CD4-positive, alpha-beta T cell treated with Interleukin-1 beta for 1 hour (primary cell): ENCODE measurements around the gene TKT.
A peak's percentile ranks its signal among the peaks of the same experiment; 100 is the strongest.
"Not testable (repeated sequence)": the region's sequence is repeated elsewhere in the genome, so short reads cannot be mapped to it uniquely, and the experiment has no call there.

Experiments used
- DNase-seq, 2 donors: peaks; one replicate each; pipeline ENCODE4 v3.0.0-alpha.2; 2020 to 2022

Gene TKT, protein sequence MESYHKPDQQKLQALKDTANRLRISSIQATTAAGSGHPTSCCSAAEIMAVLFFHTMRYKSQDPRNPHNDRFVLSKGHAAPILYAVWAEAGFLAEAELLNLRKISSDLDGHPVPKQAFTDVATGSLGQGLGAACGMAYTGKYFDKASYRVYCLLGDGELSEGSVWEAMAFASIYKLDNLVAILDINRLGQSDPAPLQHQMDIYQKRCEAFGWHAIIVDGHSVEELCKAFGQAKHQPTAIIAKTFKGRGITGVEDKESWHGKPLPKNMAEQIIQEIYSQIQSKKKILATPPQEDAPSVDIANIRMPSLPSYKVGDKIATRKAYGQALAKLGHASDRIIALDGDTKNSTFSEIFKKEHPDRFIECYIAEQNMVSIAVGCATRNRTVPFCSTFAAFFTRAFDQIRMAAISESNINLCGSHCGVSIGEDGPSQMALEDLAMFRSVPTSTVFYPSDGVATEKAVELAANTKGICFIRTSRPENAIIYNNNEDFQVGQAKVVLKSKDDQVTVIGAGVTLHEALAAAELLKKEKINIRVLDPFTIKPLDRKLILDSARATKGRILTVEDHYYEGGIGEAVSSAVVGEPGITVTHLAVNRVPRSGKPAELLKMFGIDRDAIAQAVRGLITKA

DNA sequence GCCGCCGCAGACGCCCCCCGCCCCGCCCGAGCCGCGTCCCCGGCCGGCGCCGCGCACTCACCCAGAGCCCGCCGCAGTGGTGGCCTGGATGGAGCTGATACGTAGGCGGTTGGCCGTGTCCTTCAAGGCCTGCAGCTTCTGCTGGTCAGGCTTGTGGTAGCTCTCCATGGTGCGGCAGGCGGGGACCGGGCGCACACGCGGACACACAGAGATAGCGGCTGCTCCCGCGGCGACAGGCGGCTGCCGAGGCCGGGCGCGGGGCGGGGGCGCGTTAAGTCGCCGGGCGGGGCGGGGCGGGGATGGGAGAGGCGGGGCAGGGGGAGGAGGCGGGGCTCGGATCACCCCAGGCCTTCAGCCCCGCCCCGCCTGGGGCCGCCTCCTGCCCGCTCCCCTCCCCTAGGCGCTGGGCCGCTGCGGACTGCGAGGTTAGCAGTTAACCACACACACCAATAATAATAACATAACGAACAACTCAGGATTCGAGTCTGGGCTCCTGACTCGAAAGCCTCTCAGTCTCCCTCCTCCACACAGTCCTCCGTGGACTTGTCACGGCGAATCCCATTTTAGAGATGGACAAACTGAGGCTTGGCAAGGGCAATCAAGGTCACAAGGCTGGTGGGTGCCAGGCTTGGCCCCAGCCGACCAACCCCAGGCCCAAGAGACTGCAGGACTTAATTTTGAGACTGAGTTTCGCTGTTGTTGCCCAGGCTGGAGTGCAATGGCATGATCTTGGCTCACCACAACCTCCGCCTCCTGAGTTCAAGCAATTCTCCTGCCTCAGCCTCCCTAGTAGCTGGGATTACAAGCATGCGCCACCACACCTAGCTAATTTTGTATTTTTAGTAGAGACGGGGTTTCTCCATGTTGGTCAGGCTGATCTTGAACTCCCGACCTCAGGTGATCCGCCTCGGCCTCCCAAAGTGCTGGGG lies at the start of gene TKT:
TKT (minus strand) TSS at position 248 of the 929 bp plus-strand sequence; CDS start at position 168, 80 bp downstream.
- peak; percentile 84 to 85 for DNase-seq

DNA sequence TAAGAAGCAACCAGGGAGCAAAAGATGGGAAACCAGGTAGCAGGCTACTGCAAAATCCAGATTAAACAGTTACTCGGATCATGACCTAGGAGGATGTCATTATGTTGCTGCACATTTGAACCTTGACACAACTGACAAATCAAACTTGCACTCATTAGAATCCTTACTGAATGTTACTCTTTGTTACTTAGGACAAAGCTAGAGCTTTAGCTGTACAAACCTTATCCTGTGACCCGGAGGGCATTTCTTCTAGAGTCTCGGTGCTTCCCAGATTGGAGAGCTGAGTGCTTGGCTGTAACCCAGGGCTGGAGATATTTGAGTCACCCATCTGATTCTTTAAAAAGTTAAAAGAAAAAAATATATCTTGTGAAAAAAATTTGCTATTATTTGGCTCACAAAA lies 48.1 kb upstream of the TKT start:
- DNase-seq = no peak

DNA sequence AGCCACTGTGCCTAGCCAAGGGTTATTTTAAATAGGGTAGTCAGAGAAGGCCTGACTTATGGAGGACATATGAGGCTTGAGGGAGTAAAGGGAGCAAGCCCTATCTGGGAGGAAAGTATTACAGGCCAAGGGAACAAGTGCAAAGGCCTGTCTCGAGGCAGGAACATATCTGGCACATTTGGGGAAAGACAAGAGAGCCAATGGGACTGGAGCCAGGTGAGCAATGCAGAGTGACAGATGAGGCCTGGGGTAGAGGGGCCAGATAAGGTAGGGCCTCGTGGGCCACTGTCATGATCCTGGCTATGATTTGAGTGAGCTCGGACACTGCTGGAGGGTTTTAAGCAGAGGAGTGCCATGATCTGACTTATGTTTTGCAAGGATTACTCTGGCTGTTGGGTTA lies 47.7 kb upstream of the TKT start:
- DNase-seq = no peak

DNA sequence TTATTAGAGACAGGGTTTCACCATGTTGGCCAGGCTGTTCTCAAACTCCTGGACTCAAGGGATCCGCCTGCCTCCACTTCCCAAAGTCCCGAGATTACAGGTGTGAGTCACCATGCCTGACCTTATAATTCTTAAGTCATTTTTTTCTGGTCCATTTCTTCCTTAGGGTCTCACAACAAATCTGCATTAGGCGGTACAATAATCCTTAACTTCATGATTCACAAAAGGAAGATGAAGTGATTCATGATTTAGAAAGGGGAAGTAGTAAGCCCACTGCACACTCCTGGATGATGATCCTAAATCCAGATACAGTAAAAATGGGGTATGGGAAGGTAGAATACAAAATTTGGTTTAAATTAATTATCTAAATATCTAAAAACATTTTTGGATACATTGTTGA lies 45.0 kb upstream of the TKT start:
- no peak for DNase-seq

DNA sequence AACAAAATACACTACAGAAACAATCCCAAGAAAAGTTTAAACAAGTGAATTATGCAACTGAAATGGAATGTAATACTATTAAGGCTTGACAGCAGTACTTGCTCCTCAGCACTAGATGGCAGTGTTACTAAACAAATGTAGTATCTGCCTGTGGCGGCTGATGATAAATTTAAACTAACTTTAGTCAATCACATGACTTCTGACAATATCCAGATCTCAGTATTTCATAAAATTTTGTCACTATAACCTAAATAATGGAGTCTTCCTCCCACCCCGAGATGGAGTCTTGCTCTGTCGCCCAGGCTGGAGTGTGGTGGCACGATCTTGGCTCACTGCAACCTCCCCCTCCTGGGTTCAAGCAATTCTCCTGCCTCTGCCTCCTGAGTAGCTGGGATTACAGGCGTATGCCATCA lies 43.8 kb upstream of the TKT start:
- peak in 1 of 2 donors; percentile 48 for DNase-seq

DNA sequence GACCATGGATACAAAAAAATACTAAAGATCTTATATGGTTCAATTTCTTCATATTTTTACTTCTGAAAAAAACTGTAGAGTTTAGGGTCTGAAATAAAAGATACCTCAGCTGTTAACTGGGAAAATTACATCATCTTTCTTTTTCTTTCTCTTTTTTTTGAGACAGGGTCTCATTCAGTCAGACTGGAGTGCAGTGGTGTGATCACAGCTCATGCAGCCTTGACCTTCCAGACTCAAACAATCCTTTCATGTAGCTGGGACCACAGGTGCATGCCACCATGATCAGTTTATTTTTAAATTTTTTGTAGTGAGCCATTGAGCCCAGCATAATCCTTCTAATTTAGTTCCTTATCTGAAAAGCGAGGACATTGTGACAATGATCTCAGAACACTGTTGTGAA lies 39.6 kb upstream of the TKT start:
- DNase-seq = no peak

DNA sequence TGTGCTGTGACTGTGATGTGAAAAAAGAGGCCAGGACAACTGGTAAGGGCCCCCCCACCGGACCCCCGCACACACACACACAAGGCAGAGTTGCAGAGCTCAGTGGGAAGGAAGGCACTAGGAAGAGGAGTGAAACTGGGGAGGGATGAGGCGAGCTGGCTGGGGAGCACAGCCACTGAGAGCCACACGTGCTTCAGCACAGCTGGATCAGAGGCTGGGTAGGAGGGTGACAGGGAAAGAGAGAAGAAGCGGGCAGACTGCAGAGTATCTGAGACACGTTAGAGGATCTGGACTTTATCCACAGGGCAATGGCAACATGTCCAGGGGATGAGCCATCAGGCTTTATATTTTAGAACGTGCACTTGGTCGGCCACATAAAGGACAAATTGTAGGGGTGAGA lies 38.0 kb upstream of the TKT start:
- no peak for DNase-seq

DNA sequence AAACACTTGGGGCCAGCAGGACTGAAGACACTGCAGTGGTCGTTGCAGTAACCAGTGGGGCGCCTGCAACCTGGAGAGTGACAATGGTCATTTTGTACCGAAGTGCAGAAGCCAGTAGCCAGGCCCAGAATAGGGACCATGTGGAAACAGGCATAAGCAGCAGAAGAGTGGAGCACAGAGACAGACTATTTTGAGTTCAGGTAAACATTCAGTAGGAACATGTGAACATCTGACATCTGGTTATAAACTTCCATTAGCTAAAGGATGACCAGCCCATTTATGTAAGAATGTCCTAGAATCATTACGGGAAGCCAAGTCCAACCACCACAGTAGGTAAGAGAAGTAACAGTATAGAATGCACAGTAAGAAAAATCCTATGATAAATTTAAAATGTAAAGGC lies 32.4 kb upstream of the TKT start:
- no peak for DNase-seq

DNA sequence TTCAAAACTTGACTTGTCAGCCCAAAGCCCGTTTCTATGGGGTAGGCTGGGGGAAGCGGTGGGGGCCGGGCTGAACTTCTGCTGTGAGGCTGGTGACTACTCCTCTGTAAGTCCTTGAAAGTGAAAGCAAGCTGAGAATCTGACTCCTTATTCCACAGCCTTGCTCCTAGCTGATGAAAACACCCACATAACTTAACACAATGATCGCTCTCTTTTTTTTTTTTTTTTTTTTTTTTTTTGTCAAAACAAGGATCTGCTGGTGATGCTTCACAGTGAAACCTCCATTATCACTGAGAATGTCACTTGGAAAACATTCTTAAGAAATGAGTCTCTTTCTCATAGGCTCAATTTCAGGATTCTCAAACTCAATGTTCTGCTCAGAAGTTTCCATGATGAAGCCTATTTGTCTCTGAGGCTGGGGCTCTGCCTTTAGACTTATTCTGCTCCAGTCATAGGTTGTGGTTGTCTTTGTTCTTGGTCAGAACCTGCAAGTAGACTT lies 31.4 kb upstream of the TKT start:
- DNase-seq = no peak

DNA sequence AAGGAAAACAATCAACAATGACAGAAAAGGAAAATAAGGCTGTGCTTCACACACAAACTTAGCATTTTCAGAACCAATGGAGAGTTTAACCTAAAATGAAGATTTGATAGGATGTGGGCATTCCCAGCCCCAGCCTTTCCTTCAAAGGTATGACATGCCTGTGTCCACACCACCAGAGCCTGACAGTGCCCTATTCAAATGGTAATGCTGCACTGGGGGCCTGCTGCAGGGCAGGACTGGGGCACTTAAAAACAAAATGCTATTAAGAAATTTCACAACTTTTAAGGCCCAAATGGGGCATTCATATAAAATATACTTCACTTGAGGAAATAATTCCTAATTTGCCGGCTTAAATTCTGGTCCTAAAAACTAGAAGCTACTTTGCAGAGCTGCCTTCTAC lies 30.9 kb upstream of the TKT start:
- no peak for DNase-seq

DNA sequence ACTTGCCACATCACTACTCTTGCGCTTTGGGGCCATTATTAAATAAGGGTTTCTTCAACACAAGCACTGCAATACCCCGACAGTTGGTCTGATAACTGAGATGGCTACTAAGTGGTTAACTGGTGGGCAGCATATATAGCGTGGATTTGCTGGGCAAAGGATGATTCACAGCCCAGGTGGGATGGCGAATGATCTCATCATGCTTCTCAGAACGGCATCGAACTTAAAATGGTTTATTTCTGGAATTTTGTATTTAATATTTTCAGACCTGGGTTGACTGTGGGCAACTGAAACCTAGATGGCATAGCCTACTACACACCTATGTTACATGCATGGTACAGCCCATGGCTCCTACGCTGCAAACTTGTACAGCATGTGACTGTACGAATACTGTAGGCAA lies 26.8 kb upstream of the TKT start:
- DNase-seq = no peak

DNA sequence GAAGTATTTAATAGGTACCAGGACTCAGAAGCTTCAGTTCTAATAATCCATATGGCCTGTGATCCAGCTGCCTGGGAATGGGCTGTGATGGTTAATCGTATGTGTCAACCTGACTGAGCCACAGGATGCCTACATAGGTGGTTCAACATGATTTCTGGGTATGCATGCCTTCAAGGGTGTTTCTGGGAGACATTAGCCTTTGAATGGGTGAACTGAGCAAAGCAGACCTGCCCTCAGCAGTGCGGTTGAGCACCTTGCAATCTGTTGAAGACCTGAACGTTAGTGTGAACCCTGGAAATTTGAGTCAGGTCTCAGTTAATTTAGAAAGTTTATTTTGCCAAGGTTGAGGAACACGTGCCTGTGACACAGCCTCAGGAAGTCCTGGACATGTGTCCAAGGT lies 22.8 kb upstream of the TKT start:
- no peak for DNase-seq

DNA sequence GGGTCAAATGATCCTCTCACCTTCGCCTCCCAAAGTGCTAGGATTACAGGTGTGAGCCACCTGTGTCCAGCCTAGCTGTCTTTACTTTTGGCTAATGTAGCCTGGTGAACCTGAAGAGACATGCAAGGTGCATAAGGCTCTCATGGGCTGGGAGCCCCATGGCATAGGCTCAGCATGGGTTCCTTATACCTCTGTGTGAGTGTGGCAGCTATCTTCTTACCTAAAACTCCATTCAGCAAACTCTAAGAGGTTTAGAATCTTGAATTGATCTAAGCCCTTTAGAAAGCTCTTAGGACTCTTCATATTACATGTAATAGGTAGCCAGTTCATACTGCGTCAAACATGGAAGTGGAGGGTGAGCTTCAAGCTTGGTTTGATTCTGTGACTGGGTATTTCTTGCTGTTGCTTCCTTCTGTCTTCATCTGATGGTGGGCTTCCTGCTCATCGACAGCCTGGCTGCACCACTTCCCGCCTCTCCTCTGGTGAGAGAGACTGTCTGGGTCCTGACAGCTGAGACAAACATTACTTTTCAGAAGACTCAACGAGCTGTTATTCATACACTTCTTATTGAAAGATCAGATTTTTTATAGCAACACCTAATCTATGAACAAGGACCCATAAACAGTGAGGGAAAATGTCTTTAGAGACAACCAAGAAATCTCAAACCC lies 19.2 kb upstream of the TKT start:
- DNase-seq = no peak

DNA sequence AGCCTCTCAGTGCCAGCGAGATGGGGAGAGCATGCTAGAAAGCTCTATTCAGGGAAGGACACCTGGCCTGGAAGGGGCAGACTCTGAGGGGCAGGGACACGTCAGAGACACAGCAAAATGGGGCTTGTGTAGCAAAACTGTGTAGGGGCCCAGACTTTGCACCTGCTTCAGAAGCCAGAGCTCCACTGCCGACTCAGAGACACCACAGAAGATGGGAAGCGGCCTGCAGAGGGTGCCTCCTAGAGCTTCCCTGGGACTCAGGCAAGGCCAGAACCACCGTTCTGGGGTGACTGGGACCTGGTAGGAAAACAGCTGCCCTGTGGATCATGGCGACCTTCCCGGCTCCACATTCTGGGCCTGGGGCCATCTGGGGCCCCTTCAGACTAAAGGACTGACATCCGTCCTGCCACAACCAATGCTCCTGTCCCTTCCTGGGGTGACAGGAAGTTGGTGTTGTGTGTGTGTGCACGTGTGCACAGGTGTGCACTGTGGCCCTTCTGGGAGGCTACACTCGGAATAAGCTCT lies 17.4 kb upstream of the TKT start:
- no peak for DNase-seq

DNA sequence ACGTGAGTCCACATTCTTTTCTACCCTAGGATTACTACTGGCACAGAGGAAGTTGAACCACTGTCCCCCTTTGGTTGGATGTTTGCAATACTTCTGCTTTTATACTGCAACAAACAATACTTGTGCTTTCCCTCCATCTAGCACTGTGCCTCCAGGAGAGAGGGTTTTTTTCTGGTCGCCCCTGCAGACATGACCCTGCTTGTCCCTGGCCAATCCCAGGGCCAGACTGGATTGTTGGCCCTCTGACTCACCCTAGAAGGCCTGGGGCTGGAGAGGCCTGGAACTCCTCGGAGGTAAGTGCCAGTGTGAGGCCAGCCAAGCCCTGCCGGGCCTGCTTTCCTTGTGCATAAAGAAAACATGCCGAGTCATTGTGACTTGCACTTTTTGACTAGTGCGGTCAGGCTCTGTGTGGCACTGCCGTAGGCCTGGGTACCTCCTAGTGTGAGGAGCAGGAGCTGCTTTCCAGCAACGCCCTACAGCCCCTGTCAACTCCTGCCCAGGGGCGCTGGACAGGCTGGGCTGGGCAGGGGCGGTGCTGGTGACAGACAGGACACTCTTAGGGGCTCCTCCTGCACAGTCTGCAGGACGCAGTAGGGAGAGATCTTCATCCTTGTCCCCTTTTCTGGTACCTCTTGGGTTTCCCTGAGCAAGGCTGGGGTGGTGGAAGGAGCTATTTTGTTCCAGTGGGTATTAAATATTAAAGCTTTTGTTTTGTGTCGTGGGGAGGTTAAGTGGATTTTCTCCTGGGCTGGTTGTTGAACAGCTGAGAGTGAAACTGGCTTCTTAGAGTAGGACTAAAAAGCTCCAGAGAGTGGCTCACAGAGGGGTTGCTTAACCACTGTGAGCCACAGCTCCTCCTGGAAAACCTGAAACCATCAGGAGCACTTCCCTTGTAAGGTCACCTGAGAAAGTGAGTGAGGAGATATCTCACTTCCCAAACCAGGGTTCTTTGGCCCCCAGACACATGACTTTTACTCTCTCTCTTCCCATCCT lies 14.4 kb upstream of the TKT start:
- peak; percentile 19 to 62 for DNase-seq

DNA sequence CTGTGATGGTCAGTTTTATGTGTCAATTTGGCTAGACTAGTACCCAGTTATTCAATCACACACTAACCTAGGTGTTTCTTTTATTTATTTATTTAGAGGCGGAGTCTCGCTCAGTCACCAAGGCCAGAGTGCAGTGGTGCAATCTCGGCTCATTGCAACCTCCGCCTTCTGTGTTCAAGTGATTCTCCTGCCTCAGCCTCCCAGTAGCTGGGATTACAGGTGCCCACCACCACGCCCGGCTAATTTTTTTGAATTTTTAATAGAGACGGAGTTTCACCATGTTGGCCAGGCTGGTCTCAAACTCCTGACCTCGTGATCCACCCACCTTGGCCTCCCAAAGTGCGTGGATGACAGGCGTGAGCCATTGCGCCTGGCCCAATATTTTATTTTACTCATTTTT lies 13.4 kb upstream of the TKT start:
- not testable (repeated sequence) for DNase-seq

DNA sequence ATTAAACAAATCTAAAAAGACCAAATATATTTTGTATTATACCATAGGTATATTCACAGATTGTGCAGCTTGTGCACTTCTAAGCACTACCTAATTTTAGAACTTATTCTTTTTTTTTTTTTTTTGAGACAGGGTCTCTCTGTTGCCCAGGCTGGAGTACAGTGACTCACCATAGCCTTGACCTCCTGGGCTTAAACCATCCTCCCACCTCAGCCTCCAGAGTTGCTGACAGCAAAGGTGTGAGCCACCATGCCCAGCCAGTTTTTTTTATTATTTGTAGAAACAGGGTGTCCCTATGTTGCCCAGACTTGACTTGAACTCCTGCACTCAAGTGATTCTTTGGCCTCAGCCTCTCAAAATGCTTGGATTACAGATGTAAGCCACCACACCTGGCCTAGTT lies 11.9 kb upstream of the TKT start:
- DNase-seq = no peak

DNA sequence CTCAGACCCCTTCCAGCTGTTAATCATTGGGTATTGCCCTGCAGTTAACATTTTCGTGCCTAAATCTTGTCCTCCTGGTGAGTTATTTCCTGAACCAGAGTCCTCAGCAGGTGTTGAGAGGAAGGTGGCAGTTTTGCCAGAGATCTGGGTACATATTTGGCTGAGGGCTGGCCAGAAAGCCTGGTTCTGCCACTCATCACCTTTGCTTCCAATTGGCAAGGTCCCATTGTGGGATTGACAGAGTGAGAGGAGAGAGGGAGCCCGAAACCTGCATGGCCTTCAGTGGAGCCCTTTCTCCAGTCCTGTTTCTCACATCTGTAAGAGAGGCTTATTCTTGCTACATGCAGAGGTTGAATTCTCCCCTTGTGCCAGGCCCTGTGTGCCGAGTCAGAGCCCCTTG lies 8.9 kb upstream of the TKT start:
- DNase-seq = no peak

DNA sequence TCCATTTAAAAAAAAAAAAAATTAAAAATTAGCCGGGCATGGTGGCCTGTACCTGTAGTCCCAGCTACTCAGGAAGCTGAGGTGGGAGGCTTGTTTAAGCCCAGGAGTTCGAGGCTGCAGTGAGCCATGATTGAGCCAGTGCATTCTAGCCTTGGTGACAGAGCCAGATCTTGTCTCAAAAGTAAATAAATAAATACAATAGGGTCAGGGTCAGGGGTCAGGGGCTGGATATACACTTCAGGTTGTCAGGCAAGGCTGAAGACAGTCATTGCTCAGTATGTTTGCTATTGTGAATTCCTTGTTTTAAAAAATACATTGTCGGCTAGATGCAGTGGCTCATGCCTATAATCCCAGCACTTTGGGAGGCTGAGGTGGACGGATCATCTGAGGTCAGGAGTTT lies 8.1 kb upstream of the TKT start:
- no peak for DNase-seq

DNA sequence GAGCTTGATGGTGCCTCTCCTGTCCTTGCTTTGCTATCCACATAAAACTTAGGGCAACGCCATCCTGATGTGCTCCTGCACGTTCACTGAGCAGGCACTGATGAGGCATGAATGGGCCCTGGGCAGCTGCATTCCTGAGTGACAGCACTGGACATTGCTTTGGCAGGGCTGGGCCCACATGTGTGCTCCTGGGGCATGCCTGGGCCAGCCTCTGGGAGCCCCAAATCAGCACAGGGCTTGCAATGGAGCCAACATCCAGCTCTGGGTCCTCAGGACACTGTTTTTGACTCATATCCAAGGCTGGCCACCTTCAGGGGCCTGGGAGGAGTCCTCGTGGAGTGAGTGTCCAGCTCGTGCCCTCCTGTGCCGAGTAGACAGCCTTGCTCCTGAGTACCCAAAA lies 5.9 kb upstream of the TKT start:
- no peak for DNase-seq

DNA sequence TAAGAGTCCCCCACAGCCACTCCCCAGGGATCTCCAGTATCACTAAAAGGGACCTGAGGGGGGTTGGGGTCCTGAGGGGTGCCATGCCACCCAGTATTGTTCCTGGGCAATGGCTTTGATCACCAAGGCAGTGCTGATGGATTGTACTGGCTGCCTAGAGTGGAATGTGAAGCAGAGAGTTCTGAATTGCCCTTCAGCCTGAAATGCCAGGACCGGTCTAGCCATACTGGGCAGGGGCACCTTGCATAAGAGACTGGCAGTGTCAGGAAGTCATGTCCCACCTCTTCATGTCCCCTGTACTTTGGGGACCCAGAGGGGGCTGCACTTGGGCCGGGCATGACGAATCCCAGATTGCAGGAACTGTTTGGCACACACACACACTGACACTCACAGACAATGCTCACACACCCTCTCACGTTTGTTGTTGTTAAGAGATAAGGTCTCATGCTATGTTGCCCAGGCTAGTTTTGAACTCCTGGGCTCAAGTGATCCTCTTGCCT lies 4.5 kb upstream of the TKT start:
- DNase-seq = no peak
